ENCODE data around the gene CACNA2D2. TPM values are rescaled to one million over a fixed set of nuclear protein-coding genes. Genes with fewer than 3 reads are reported as not detected.

The CACNA2D2 gene
- total and polyA plus RNA-seq, 2 of the 13 experiments (the other 11 are each of a cell fraction or from before 2014, with no cell fraction given), result not detected

GRCh38 chr3:50342813-50343633 is 160.4 kb downstream of the CACNA2D2 start (continued):
- TF ChIP-seq ZBED4 (CRISPR knock-in tag; IDR thresholded peaks at IDR 0.05; ENCODE audit: borderline replicate concordance), result no peak
- peak; percentile 56 for TF ChIP-seq CTCF (CRISPR knock-in tag; IDR thresholded peaks at IDR 0.05)
- TF ChIP-seq ZFX (CRISPR knock-in tag; IDR thresholded peaks at IDR 0.05; ENCODE audit: low read depth), result 0 out of 2 replicates have a peak, but pooled peaks have one; percentile 29

- intact Hi-C loops (cut with micrococcal nuclease; ENCODE audit: unreplicated experiment), result loop anchor here (10.0 kb wide), 1 partner anchor 203 kb away; no protein-coding TSS in a partner anchor
- Histone ChIP-seq H3K9me3 (ENCODE audit: low read length) (no peaks in the 10 kb centered on the region), H3K4me3 (replicated peaks in 1 of 3; ENCODE audit: insufficient read depth in 1 of 3, low read depth in 2 of 3, low read length in 3 of 3) (no peak overlapping the region; a peak in 1 of 6 replicates), H3K9ac (ENCODE audit: insufficient read depth, low read depth, low read length) (no peak overlapping the region), H3K36me3 (replicated peaks in 1 of 2; ENCODE audit: control insufficient read depth in 1 of 2, insufficient read depth in 2 of 2, low read length in 2 of 2) (no peaks in the 10 kb centered on the region), H3K4me1 (ENCODE audit: insufficient read depth, low read length) (peaks cover 64% of the 10 kb centered on the region), H4K20me1 (ENCODE audit: insufficient read depth, low read length) (no peaks in the 10 kb centered on the region), H3K27me3 (ENCODE audit: control insufficient read depth in 1 of 2, insufficient read depth in 2 of 2, low read length in 2 of 2) (0 out of 5 replicates have a peak, but pooled peaks cover 0 to 1% of the 10 kb centered on the region in 2 experiments), H3K4me2 (ENCODE audit: low read depth, low read length) (no peak overlapping the region), H3K27ac (ENCODE audit: extremely low read length, insufficient read depth, low read length) (no peak overlapping the region), H3K79me2 (ENCODE audit: insufficient read depth, low read length) (no peaks in the 10 kb centered on the region), H2AFZ (ENCODE audit: low read length) (no peak overlapping the region)
- DNase-seq (ENCODE audit: low spot score), result no peak
- ChIA-PET POLR2A (interaction anchor here (1.4 kb wide), 1 partner anchor 14 kb away, joined by 3 read pairs; the partner anchor contains the start of gene TUSC2), CTCF (ENCODE audit: low intra/inter-chr PET ratio, low total read pairs) (no interaction called here)
- no TSS peak for BruUV-seq (replicated peaks)
- no peak for ATAC-seq
- in situ Hi-C loops (cut with HindIII; ENCODE audit: extremely low pct_ligation_motif_present, low pct_unique_long_range_greater_than_20kb), result loop anchor here (10.0 kb wide), 1 partner anchor 203 kb away; no protein-coding TSS in a partner anchor
- FAIRE-seq, result no peak
- WGBS (ENCODE audit: low lambda C conversion rate), result 56% methylated on average over 8 of the region's 13 CpGs
- TF ChIP-seq PHF8 (CRISPR knock-in tag; IDR thresholded peaks at IDR 0.05), result no peak
- no peak for TF ChIP-seq SIN3A (IDR thresholded peaks at IDR 0.05; ENCODE audit: borderline replicate concordance, low read depth, low read length)
- TF ChIP-seq ZNF547 (CRISPR knock-in tag; IDR thresholded peaks at IDR 0.05), result no peak
- no peak for TF ChIP-seq RAD21 (CRISPR knock-in tag; IDR thresholded peaks at IDR 0.05)
- TF ChIP-seq HES4 (CRISPR knock-in tag; IDR thresholded peaks at IDR 0.05; ENCODE audit: borderline replicate concordance), result no peak
- no peak for TF ChIP-seq ZNF282 (IDR thresholded peaks at IDR 0.05; ENCODE audit: partially characterized antibody)
- no peak for TF ChIP-seq PBX3 (CRISPR knock-in tag; IDR thresholded peaks at IDR 0.05; ENCODE audit: borderline replicate concordance)
- TF ChIP-seq KLF9 (CRISPR knock-in tag; IDR thresholded peaks at IDR 0.05; ENCODE audit: low read depth), result no peak
- no peak for TF ChIP-seq RBFOX2 (IDR thresholded peaks at IDR 0.05; ENCODE audit: low read depth, low read length)
- no peak for TF ChIP-seq KDM5B (CRISPR knock-in tag; IDR thresholded peaks at IDR 0.05; ENCODE audit: borderline replicate concordance)
- no peak for TF ChIP-seq SP1 (IDR thresholded peaks at IDR 0.05)
- no peak for TF ChIP-seq SP1 (CRISPR knock-in tag; IDR thresholded peaks at IDR 0.05)
These were observed 161.3 kb downstream of the CACNA2D2 start for GRCh38 chr3:50341996-50342650.

Data from HepG2 (cell line).